Activated T-helper 1 cell treated with anti-CD3 and anti-CD28 coated beads, Interleukin-12 subunit alpha, Interleukin-12 subunit beta, Interleukin-2, Interleukin-4 antibody, amounts not matched to agents 30 ng/mL and 10 ng/mL and 1 ng/mL, durations not matched to agents 14 hours and 24 hours and 36 hours (primary cell): ENCODE results near the gene NRIP2. TPM values are rescaled to one million over a fixed set of nuclear protein-coding genes. Genes with fewer than 3 reads are reported as not detected.

ENCODE experiments used
- DNase-seq: peaks from one replicate; pipeline ENCODE4 v3.0.0; 2021; ENCODE audit warnings: low spot score
- H3K27ac Mint-ChIP-seq: one replicate; pipeline ENCODE4 v1.8.0; 2021; ENCODE audit warnings: mild to moderate bottlenecking, mixed read lengths
- H3K27me3 Mint-ChIP-seq: one replicate; pipeline ENCODE4 v1.8.0; 2022; ENCODE audit warnings: mild to moderate bottlenecking, moderate library complexity, mixed read lengths; ENCODE audit not compliant: insufficient read depth
- H3K36me3 Mint-ChIP-seq: one replicate; pipeline ENCODE4 v1.8.0; 2021; ENCODE audit warnings: low read depth, mixed read lengths
- H3K4me1 Mint-ChIP-seq: one replicate; pipeline ENCODE4 v1.8.0; 2021; ENCODE audit warnings: low read depth, mixed read lengths
- H3K4me3 Mint-ChIP-seq: one replicate; pipeline ENCODE4 v1.8.0; 2021; ENCODE audit warnings: mild to moderate bottlenecking, moderate library complexity, mixed read lengths
- H3K9me3 Mint-ChIP-seq: one replicate; pipeline ENCODE4 v1.8.0; 2021; ENCODE audit warnings: mixed read lengths
- intact Hi-C: fragments of 100-400 bp; cut with micrococcal nuclease; formaldehyde crosslinking; loops from one replicate; pipeline ENCODE4 v1.15.1; 2024
- total RNA-seq: library from RNA; stranded (reverse); gene quantifications from 2 replicates; pipeline ENCODE4 v1.2.3, GENCODE V29; 2022

NRIP2 gene
- total RNA-seq, 1 donor from 2014 or later = not detected

- DNase-seq = no peak
- intact Hi-C loops = no loop called here
- no peaks in the 10 kb centered on the region for H3K4me1 Mint-ChIP-seq
- H3K36me3 Mint-ChIP-seq = no peaks in the 10 kb centered on the region
- H3K27me3 Mint-ChIP-seq = peaks cover 2% of the 10 kb centered on the region
- no peak overlapping the region for H3K27ac Mint-ChIP-seq
- no peak overlapping the region for H3K4me3 Mint-ChIP-seq
- no peaks in the 10 kb centered on the region for H3K9me3 Mint-ChIP-seq
Measured at GRCh38 chr12:2775431-2775830, 59.4 kb downstream of the NRIP2 start.

Other genes with a start within 250 kb of the NRIP2 start
- 247 and 269 TPM in 2 replicates for gene FKBP4, start 40.1 kb downstream of the NRIP2 start, total RNA-seq
- 35.1 and 42.2 TPM in 2 replicates for gene ITFG2, start 22.4 kb downstream of the NRIP2 start, total RNA-seq
- gene TEX52, start 22.0 kb upstream of the NRIP2 start, total RNA-seq = 0.17 TPM in 1 of 2 replicates, not detected in the other
- 72.6 and 75.9 TPM in 2 replicates for gene FOXM1, start 42.1 kb upstream of the NRIP2 start, total RNA-seq
- gene RHNO1, start 42.2 kb upstream of the NRIP2 start, total RNA-seq = 43.3 and 48.1 TPM in 2 replicates
- 7.9 and 8.6 TPM in 2 replicates for gene TULP3, start 55.9 kb upstream of the NRIP2 start, total RNA-seq
- 11.5 and 12.1 TPM in 2 replicates for gene TEAD4, start 124.4 kb upstream of the NRIP2 start, total RNA-seq
- 0.44 and 0.47 TPM in 2 replicates for gene TSPAN9, start 242.3 kb upstream of the NRIP2 start, total RNA-seq